SK-N-MC (cell line): ENCODE data around the gene CAMKMT.

Experiments
- EZH2 ChIP-seq: fragments of 200-600 bp; sonication (generic); IDR thresholded peaks from one replicate; pipeline ENCODE4 v1.6.1; 2017; ENCODE audit warnings: antibody characterized with exemption
- POLR2AphosphoS5 ChIP-seq: IDR thresholded peaks from 2 replicates; pipeline ENCODE4 v1.6.1; 2012; ENCODE audit warnings: mild to moderate bottlenecking, low read depth, low read length, borderline replicate concordance

DNA sequence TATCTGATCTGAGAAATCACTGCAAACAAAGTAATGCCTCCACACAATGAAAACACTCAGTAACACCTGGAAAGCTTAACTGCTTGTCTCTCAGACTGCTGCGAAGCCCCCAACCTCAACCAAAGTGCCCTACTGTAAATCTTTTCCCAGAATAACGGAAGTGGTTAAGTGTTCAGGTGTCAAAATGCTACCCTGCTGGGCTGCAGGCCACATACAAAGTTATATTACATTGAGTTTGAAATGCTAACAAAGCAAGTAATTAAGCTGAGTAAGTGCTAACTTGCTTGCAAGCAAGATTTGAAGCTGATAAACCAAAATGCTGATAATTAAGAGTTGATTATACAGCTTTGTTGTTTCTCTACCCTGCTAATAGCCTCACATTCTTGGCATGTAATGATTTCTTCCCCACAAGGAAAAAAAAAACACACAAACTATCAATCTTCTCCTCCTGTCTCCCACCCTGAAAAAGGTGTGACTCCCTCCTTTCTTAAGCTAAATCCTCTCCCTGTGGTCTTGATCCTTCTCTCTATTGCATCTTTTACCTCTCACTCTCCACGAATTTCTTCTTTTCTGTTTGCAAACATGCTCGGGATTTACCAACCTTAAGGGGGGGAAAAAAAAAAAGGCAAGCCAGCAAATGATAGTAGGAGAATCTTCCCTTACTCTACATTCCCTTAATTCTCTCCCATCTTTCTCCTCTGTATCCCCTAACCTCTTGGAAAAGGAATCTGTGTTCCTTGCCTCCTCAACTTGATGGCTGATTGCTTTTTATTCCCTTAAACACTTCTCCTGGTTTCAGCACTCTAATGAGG lies 312.9 kb downstream of the CAMKMT start:
- TF ChIP-seq POLR2AphosphoS5 (no peak; the same call in 1 of the 2 replicates), EZH2 (no peak)
